ENCODE data around the gene CFTR. TPM values are rescaled to one million over a fixed set of nuclear protein-coding genes. Genes with fewer than 3 reads are reported as not detected.

The CFTR gene
- total RNA-seq, 1 experiment from 2014 or later = 0.31 TPM

- no peak overlapping the region for H3K4me3 ChIP-seq (ENCODE audit: low read depth in 2 of 2, low read length in 2 of 2)
- BruUV-seq (replicated peaks) = no TSS peak
- H3K36me3 ChIP-seq (ENCODE audit: control insufficient read depth, insufficient read depth, low read length) = no peaks in the 10 kb centered on the region
- POLR2A ChIA-PET = no interaction called here
- ATAC-seq (no peak), DNase-seq (ENCODE audit: low read depth, low spot score) (no peak)
- H3K27ac ChIP-seq (ENCODE audit: low read length) = no peak overlapping the region
- no peaks in the 10 kb centered on the region for H3K4me1 ChIP-seq (ENCODE audit: control insufficient read depth, insufficient read depth, low read length)
- TF ChIP-seq SIN3A (IDR thresholded peaks at IDR 0.05; ENCODE audit: borderline replicate concordance, insufficient read depth, low read depth, low read length) = no peak
- no peak for TF ChIP-seq CTCF (IDR thresholded peaks at IDR 0.05)
- TF ChIP-seq TCF7L2 (IDR thresholded peaks at IDR 0.05; ENCODE audit: low read depth, low read length) = no peak
- TF ChIP-seq REST (IDR thresholded peaks at IDR 0.05; ENCODE audit: insufficient read depth in 1 of 2, low read depth in 2 of 2, low read length in 1 of 2) = no peak
- no peak for TF ChIP-seq POLR2AphosphoS5 (IDR thresholded peaks at IDR 0.05; ENCODE audit: low read depth, low read length)
- no peaks in the 10 kb centered on the region for H3K9me3 ChIP-seq (ENCODE audit: control insufficient read depth, insufficient read depth, low read depth, low read length)
- intact Hi-C loops (cut with micrococcal nuclease; ENCODE audit: unreplicated experiment) = no loop called here
- no peaks in the 10 kb centered on the region for H3K27me3 ChIP-seq (ENCODE audit: control insufficient read depth, insufficient read depth, low read length)
- in situ Hi-C loops (cut with HindIII; ENCODE audit: low pct_unique_long_range_greater_than_20kb, low sequenced_read_pairs) = no loop called here
- CTCF ChIA-PET = no interaction called here
Observed at GRCh38 chr7:117572856-117573620, 93.2 kb downstream of the CFTR start.

GRCh38 chr7:117581424-117581823 is 101.6 kb downstream of the CFTR start:
- Histone ChIP-seq H3K4me3 (ENCODE audit: low read depth in 2 of 2, low read length in 2 of 2) (no peak overlapping the region), H3K27ac (ENCODE audit: low read length) (no peak overlapping the region), H3K9me3 (ENCODE audit: control insufficient read depth, insufficient read depth, low read depth, low read length) (no peaks in the 10 kb centered on the region), H3K4me1 (ENCODE audit: control insufficient read depth, insufficient read depth, low read length) (no peaks in the 10 kb centered on the region), H3K27me3 (ENCODE audit: control insufficient read depth, insufficient read depth, low read length) (no peaks in the 10 kb centered on the region), H3K36me3 (ENCODE audit: control insufficient read depth, insufficient read depth, low read length) (no peaks in the 10 kb centered on the region; the same call in 1 of the 2 replicates)
- in situ Hi-C loops (cut with HindIII; ENCODE audit: low pct_unique_long_range_greater_than_20kb, low sequenced_read_pairs) = no loop called here
- intact Hi-C loops (cut with micrococcal nuclease; ENCODE audit: unreplicated experiment) = no loop called here
- ATAC-seq (no peak), DNase-seq (ENCODE audit: low read depth, low spot score) (no peak)
- ChIA-PET CTCF (no interaction called here), POLR2A (no interaction called here)
- no TSS peak for BruUV-seq (replicated peaks)
- no peak for TF ChIP-seq REST (IDR thresholded peaks at IDR 0.05; ENCODE audit: insufficient read depth in 1 of 2, low read depth in 2 of 2, low read length in 1 of 2)
- no peak for TF ChIP-seq POLR2AphosphoS5 (IDR thresholded peaks at IDR 0.05; ENCODE audit: low read depth, low read length)
- TF ChIP-seq TCF7L2 (IDR thresholded peaks at IDR 0.05; ENCODE audit: low read depth, low read length) = no peak
- no peak for TF ChIP-seq SIN3A (IDR thresholded peaks at IDR 0.05; ENCODE audit: borderline replicate concordance, insufficient read depth, low read depth, low read length)
- no peak for TF ChIP-seq CTCF (IDR thresholded peaks at IDR 0.05)
